Stimulated activated CD8-positive, alpha-beta memory T cell treated with anti-CD3 and anti-CD28 coated beads, Interleukin-12 subunit alpha, Interleukin-12 subunit beta, amount 100 ng/mL, for 24 hours (primary cell): ENCODE measurements around the gene SEPSECS.

Source experiments
- DNase-seq: peaks from one replicate; pipeline ENCODE4 v3.0.0-alpha.2; 2020; ENCODE audit errors: extremely low read depth

SEPSECS gene

GRCh38 chr4:25110527-25111329, 49.5 kb downstream of the SEPSECS start:
- no peak for DNase-seq

DNA sequence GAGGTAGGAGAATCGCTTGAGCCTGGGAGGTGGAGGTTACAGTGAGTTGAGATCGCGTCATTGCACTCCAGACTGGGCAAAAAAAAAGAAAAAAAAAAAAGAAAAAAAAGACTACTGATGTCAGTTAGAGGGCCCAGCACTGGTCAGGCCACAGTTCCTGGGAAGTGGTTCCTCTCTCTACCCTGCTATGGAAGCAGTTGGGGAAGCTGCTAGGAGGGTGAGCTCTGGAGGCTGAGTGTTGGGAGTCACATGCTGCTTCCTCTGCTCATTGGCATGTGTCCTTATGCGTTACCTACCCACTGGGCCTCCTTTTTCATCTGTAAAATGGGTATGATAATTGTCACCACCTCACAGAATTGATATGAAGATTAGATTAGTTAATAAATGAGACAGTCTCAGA, 50.7 kb downstream of the SEPSECS start:
- no peak for DNase-seq

DNA sequence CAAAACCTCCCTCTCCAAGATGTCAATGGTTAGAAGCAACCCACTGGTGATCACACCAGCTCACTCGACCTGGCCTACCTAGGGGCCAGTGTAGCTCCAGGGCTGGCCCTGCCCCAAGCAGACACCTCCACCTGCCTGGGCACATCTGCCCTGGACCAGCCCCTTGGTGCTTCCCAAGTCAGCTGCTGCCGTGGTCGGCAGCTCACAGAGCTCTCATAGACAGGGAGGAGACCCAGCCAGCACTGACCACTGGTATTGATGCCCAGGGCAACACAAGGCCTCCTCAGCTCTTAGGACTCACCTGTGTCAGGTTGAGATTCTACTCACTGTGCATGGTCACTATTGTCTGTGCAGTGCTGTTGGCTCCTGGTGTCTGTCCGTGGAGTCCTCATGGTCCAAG, 51.7 kb downstream of the SEPSECS start:
- DNase-seq: no peak

DNA sequence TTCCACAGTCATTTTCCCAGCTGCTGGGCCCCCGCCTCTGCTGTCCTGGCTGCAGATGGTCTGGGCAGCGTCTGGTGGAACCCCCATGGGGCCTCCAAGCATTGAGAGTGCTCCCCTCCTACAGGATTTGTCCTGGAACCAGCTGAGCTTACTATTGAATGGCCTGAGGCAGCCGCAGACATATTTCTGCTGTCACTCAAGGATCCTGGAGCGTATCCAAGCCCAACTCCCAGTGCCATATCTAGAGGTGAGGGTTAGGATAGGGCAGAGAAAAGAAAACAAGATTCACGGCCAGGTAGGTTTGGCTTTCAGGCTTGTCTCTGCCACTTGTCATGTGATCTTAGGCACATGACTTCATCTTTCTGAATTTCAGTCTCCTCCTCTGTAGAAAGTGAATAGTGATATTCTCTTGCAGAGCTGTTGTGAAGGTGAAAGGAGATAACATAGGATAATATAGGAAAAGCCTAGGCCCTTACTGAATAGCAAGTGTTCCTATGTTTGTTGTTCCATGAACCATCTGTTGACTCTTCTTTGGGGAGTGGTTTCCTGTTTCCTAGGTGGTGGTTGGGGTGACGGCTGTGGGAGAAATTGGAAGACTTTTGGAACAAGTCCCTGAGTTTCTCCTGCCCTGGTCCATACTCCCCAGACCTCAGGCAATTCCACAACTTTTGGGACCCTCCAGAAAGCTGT, 52.3 kb downstream of the SEPSECS start:
- DNase-seq: no peak

DNA sequence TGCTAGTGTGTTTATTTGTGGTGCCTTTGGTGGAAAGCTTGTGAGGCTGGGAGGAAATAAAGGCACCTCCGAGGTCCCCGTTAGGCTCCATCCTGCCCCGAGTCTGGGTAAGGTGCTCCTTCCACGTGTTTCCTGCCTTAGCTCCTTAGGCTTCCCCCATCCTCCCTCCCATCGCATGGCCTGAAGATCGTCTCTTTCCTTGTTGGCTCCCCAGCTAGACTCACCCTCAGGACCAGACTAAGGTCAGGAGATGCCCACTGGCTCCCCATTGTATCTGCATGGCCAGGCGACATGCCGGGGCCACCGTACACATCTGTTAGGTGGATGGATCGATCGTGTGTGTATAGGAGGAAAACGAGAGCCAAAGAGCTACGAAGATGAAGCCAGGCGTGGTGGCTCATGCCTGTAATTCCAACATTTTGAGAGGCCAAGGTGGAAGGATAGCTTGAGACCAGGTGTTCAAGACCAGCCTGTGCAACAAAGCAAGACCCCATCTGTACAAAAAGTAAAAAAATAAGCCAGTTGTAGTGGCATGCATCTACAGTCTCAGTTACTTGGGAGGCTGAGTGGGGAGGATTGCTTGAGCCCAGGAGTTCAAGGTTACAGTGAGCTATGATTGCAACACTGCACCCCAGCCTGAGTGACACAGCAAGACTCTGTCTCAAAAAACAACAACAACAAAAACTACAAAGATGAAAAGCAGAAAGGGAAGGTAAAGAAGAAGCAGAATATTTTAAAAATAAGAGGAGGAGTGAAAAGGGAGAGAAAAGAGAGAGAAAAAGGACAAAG, 53.7 kb downstream of the SEPSECS start:
- DNase-seq: no peak

DNA sequence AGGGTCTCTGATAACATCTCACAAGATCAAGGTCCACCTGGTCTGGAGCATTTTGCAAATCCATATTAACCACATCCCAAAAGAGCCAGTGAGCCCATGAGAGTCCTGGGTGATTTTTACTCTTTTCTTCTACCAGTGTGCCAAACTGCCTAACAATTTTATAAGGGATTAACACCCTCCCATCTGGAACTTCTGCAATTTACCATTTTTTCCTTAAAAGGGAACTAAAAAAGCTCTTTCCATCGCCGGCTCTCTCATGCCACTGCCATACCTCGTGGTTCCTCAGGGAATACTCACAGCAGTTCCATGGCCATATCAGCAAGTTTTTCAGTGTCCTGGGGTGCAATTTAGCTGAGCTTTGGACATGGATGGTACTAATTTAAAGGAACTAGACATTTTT, 55.7 kb downstream of the SEPSECS start:
- no peak for DNase-seq

- no peak for DNase-seq
Measured at GRCh38 chr4:25103418-25103817, 56.8 kb downstream of the SEPSECS start.

- no peak for DNase-seq
Measured at GRCh38 chr4:25101836-25102235, 58.4 kb downstream of the SEPSECS start.

GRCh38 chr4:25100710-25101109, 59.5 kb downstream of the SEPSECS start:
- no peak for DNase-seq

- no peak for DNase-seq
Measured at GRCh38 chr4:25100021-25100555, 60.2 kb downstream of the SEPSECS start.

DNA sequence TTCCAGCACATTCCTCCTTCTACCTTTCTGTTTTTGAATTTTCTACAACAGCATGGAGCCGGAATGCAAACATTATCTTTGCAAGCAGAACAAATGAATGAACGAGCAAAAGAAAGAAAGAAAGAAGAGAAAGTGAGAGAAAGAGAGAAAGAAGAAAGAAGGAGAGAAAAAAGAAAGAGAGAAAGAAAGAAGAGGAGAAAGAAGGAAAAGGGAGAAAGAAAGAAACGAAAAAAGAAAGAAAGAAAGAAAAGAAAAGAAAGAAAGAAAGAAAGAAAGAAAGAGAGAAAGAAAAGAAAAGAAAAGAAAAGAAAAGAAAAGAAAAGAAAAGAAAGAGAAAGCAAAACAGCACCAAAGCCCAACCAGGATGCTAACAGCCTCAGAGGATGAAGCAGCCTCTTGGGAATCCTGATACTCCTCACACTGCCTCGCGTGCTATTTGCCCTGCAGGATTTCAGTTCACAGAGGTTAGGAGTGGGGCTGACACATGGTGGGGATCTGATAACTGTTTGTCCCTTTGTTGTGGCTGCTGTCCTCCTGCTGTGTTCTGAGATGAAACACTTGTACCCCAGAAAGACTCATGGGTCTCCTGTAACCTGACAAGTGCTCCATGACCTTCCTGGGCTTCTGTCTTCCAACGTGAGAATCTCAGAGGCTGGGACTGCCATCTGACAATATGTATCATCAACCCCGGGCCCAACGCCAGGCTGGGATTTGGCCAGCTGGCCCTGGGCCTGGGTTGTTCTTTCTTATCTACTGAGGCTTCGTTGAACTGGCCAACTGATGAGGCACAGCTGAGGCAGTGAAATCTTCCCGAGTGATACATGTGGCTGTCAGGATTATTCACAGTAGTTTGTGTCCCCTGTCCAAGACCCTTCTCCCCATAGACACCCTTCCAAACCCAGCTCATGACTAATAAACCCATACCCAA, 61.0 kb downstream of the SEPSECS start:
- no peak for DNase-seq

DNA sequence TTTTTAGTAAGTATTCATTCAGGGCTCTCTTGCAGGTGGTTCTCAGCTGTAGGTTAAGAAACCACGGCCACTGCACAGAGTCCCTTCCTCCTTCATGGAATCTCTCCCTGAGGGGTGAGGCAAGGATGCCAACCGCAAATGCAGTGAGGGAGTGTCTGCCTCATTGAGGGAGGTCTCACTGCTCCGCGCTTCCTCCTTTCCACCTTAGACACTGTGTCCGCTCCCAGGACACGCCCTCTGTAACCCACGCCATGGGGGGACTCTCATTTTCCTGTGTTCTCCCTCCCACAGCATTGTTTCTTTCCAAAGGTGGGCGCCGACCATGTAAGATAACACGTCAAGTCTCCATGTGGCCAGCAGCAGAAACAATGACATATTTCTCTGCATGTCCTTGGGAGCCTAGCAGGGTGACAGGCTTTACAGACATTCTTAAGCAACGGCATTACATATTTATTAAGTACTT, 63.2 kb downstream of the SEPSECS start:
- no peak for DNase-seq

DNA sequence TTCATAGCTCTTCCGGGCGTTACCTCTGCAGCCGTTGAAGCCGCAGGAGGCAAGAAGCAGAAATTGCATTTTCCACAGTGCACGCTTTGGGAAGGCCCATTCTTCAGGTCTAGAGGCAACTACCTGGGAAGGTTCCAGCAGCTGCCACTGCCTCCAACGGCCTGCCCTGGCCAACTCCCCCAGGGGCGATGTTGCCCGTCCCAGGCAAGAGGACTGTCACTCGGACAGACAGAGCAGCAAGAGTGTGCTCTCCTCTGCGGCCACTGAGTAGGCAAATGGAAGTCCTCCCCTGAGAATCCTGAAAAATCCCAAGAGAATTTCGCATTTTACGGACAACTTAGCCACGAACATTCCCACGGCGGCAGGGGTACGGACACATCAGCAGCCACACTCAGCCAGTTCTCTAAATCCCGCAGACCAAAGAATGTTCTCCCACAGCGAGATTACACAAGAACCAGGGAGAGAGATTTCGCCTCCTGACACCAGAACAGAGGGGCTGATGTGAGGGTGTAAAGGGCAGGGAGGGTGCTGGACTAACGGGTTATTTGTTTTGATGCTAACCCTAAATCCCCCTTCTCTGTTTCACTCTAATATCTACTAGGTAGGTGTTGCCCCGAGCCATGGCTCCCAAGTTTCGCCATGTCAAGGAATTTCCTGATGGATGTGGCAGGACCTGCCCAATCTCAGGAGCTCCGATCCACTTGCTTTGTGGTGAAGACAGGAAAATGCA, 63.8 kb downstream of the SEPSECS start:
- no peak for DNase-seq

- DNase-seq: no peak
Measured at GRCh38 chr4:25095837-25096236, 64.4 kb downstream of the SEPSECS start.

DNA sequence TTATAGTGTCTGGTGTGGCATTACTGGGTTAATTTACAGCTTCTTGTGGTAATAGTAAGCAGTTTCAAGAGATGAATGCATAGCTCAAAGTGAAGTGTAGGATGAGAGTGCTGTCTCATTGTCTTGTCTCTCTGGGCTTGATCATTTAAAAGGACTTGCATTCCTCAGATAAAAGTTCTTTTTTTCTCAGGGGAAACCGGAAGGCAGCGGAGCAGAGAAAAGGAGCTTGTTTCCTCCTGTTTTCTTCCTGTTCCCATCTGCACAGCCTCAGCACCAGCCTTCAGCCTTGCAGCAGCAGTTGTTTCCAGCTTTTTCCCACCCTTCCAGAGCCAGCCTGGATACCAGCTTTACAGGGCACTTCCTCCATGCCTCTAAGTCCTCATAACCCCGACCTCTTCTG, 68.1 kb downstream of the SEPSECS start:
- no peak for DNase-seq

GRCh38 chr4:25090516-25090915, 69.7 kb downstream of the SEPSECS start:
- DNase-seq: no peak

GRCh38 chr4:25089051-25089763, 71.0 kb downstream of the SEPSECS start:
- DNase-seq: no peak

- no peak for DNase-seq
Measured at GRCh38 chr4:25088093-25088952, 71.9 kb downstream of the SEPSECS start.

DNA sequence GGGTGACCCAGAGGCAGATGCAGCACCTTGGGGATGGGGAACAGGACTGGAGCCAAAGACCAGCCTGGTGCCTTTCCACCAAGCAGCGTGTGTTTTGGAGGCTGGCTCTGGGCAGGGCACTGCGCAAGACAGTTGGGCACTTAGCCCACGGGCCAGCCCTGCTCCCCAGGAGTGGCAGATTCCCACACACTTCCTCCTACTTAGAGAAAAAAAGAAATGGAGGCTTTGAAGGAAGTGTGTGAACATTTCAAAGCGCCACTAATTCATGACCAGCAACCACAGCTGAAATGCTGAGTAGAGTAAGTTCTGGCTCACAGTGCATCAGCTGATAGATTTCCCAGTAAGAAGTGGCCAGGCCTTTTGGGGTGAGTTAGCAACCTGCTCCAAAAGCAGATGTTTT, 74.6 kb downstream of the SEPSECS start:
- no peak for DNase-seq
